Measurements from ENCODE around the gene FAHD1.

FAHD1 gene

DNA sequence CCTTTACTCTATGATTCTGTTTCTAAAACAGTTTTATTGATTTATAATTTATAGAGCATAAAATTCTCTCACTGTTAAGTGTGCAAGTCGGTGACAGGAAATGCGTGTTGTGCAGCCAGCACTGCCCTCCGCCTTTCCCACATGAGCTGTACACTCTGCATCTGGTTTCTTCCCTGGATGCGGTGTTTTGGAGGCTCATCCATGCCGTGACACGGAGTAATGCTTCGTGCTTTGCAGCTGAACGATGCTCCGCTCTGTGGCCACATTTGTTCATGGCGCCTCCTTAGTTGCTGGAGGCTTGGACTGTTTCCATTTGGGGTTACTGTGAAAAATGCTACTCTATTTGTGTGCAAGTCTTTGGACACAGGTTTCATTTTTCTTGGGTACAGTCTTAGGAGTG lies 26.3 kb upstream of the FAHD1 start:
- TF ChIP-seq, protein P1, sequence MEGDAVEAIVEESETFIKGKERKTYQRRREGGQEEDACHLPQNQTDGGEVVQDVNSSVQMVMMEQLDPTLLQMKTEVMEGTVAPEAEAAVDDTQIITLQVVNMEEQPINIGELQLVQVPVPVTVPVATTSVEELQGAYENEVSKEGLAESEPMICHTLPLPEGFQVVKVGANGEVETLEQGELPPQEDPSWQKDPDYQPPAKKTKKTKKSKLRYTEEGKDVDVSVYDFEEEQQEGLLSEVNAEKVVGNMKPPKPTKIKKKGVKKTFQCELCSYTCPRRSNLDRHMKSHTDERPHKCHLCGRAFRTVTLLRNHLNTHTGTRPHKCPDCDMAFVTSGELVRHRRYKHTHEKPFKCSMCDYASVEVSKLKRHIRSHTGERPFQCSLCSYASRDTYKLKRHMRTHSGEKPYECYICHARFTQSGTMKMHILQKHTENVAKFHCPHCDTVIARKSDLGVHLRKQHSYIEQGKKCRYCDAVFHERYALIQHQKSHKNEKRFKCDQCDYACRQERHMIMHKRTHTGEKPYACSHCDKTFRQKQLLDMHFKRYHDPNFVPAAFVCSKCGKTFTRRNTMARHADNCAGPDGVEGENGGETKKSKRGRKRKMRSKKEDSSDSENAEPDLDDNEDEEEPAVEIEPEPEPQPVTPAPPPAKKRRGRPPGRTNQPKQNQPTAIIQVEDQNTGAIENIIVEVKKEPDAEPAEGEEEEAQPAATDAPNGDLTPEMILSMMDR (IDR thresholded peaks at IDR 0.05; ENCODE audit: low read depth, low read length) = no peak
- no peak overlapping the region for H3K4me3 ChIP-seq (ENCODE audit: low read depth, low read length)

DNA sequence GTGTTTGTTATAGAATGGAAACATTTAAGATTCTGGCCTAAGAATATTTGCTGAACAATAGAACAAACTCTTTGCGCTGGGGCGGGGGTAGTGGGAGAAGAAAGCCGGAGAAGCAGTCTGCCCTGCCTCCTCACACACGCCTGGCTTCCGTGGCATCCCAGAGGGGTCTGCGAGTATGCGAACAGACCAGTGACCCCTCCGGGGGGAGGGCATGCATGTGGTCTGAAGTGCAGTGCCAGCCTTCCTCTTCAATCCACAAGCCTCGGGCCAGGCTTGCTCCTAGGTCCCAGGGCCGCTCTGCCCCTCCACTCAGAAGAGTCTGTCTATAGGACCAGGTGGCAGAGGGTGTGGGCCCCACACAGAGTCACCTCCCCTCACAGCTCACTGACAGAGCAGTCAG lies 19.4 kb upstream of the FAHD1 start:
- TF ChIP-seq, protein P1 (IDR thresholded peaks at IDR 0.05; ENCODE audit: low read depth, low read length) = no peak
- H3K4me3 ChIP-seq (ENCODE audit: low read depth, low read length) = no peak overlapping the region

DNA sequence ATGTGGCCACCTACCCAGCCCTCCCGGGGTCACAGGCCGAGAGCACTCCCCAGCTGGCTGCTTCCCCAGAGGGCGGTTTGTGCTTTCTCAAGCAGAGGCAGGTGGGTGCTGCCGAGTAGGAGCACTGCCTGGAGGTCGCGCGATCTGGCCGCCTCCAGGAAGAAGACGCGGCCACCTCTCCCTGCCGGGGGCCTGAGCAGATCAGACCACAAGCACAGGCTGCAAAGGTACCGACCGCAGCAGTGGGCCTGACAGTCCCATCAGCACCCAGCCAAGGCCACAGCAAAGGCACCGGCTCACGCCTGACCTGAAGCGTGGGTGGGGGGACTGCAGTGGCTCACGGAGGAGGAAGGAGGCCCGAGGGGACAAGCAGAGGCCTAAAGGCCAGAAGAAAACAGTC lies 18.3 kb upstream of the FAHD1 start:
- no peak overlapping the region for H3K4me3 ChIP-seq (ENCODE audit: low read depth, low read length)

DNA sequence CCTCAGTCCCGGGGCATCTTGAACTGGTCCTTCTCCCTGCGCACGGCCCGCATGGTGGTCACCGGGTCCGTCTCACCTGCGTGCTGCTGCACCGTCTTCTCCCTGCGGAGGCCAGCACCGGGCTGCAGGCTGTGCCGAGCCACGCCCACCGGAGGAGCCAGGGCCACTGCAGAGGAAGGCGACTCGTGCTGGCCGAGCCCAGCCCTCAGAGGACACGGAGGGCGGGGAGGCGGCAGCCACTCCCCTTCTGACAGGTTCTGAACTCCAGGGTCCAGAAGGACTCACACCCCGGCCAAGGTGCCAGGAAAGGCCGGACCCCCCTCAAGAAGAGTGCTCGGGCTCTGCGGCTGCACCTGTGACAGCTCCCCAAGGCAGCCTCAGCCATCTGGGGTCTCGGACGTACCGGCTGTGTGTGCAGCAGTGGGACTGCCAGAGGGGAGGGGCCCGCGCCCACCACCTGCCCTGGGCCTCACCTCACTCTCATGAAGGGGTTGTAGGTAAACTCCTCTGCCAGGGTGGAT lies 17.7 kb upstream of the FAHD1 start:
- TF ChIP-seq, protein P1 (IDR thresholded peaks at IDR 0.05; ENCODE audit: low read depth, low read length) = no peak

More for the DNA sequence above, 18.3 kb upstream of the FAHD1 start:
- TF ChIP-seq, protein P1 (IDR thresholded peaks at IDR 0.05; ENCODE audit: low read depth, low read length) = no peak

DNA sequence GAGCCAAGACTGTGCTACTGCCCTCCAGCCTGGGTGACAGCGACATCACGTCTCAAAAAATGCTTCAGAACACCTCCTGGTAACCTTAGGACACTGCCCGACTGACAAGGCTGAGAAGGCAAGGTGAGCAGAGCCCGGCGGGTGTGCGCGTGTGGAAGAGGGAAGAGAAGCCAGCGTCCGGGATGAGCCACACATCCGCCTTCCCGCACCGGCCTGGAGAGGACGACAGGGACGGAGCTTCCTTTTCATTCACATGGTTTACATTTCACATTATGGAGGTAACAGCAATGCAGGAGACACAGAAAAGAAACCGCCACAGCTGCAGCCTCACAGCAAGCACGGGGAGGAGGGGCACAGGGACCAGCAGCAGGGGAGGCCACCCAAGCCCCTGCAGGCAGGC lies 16.9 kb upstream of the FAHD1 start:
- TF ChIP-seq, protein P1 (IDR thresholded peaks at IDR 0.05; ENCODE audit: low read depth, low read length) = no peak
- no peak overlapping the region for H3K4me3 ChIP-seq (ENCODE audit: low read depth, low read length)

More for the DNA sequence above, 17.7 kb upstream of the FAHD1 start:
- no peak overlapping the region for H3K4me3 ChIP-seq (ENCODE audit: low read depth, low read length)

DNA sequence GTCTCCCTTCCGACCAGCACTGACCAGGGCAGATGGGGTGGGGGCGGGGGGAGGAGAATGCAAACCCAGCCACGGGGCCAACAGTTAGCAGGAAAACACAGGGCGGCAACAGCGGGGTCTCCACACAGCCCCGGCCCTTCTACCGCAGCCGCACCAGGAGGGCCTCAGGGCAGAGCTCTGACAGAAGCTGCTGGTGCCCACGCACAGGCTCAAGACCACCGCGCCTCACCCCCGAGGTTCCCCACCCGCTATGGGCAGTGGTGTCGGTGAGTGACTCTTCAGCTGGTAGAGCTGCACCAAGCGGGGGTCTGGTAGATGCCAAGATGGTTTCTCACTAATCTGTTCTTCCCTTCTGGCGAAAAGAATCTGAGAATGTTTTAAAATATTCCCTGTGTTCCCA lies 16.5 kb upstream of the FAHD1 start:
- no peak overlapping the region for H3K4me3 ChIP-seq (ENCODE audit: low read depth, low read length)
- TF ChIP-seq, protein P1 (IDR thresholded peaks at IDR 0.05; ENCODE audit: low read depth, low read length) = no peak

DNA sequence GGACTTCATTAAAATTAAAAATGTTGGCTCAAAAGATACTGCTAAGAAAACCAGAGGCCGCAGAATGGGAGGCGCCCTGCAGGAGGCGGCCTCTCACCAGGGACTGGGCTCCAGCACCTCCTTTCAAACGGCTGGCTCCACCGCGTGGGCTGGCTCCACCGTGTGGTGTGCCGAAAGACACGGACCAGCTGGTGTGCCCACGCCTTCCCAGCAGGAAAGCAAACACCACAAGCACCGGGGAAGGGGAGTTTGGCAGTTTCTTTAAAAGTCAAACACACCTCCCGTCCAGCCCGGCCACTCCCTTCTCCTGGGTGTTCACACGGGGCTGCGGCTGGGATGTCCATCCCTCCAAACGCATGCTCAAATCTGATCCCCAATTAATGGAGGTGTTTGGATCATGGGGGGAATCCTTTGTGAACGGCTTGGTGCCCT lies 14.3 kb upstream of the FAHD1 start:
- no peak overlapping the region for H3K4me3 ChIP-seq (ENCODE audit: low read depth, low read length)
- TF ChIP-seq, protein P1 (IDR thresholded peaks at IDR 0.05; ENCODE audit: low read depth, low read length) = peak; percentile 68

Data from WI38 (cell line).